Endothelial cell of umbilical vein (primary cell): Measurements from ENCODE around the gene TSACC. TPM values are rescaled to one million over a fixed set of nuclear protein-coding genes. Genes with fewer than 3 reads are reported as not detected.

Source experiments
- BruUV-seq: library from RNA; stranded (reverse); fragments of 400-500 nt; replicated peaks from 2 replicates; lab custom pipeline; 2021; lab: Mats Ljungman, UMichigan
- CTCF ChIA-PET: fragments of 300-600, 350-600 bp; sonication (Branson Sonifier 250); formaldehyde crosslinking; loops from one replicate; lab custom pipeline; 2021; ENCODE audit warnings: antibody characterized with exemption, inconsistent platforms; lab: Charles Lee
- POLR2A ChIA-PET: fragments of 300-600, 350-600 bp; sonication (Branson Sonifier 250); formaldehyde crosslinking; loops from one replicate; lab custom pipeline; 2021; ENCODE audit warnings: antibody characterized with exemption, inconsistent platforms; lab: Charles Lee
- DNase-seq: peaks from one replicate; pipeline ENCODE4 v3.0.0-alpha.2; 2011; ENCODE audit warnings: low read depth, low spot score
- FAIRE-seq: peaks from 2 replicates; lab custom pipeline; 2011; peaks lifted over from hg19 to GRCh38; lab: Jason Lieb, UNC
- H2AFZ ChIP-seq: 2 replicates; pipeline ENCODE4 v1.6.0; 2012; ENCODE audit warnings: low read depth, low read length, control low read depth, inconsistent platforms
- H3K27ac ChIP-seq: 2 replicates; pipeline ENCODE4 v1.5.1; 2011; ENCODE audit warnings: low read depth, mild to moderate bottlenecking, control low read depth, low read length, moderate library complexity; ENCODE audit not compliant: insufficient read depth
- H3K27me3 ChIP-seq, 2 experiments: 2 replicates each; pipeline versions ENCODE4 v1.6.0 to v1.6.1; 2011; ENCODE audit warnings: low read length in 2 of 2, mixed read lengths in 1 of 2; ENCODE audit not compliant: control insufficient read depth in 2 of 2, insufficient read depth in 2 of 2
- H3K36me3 ChIP-seq, 2 experiments: 2 replicates in 1 of 2; 3 replicates in 1 of 2; pipeline ENCODE4 v1.5.1; 2011; ENCODE audit warnings: low read length in 2 of 2, mild to moderate bottlenecking in 1 of 2, moderate library complexity in 1 of 2; ENCODE audit not compliant: control insufficient read depth in 2 of 2, insufficient read depth in 2 of 2; ENCODE audit errors: extremely low read depth in 1 of 2
- H3K4me1 ChIP-seq: 3 replicates; pipeline ENCODE4 v1.5.1; 2011; ENCODE audit warnings: mild to moderate bottlenecking, low read length; ENCODE audit not compliant: control insufficient read depth, insufficient read depth; ENCODE audit errors: extremely low read depth
- H3K4me2 ChIP-seq: 2 replicates; pipeline ENCODE4 v1.6.1; 2011; ENCODE audit warnings: low read length, control low read depth, mixed read lengths; ENCODE audit not compliant: insufficient read depth
- H3K4me3 ChIP-seq, 3 experiments: fragments of 200-600 bp in 1 of 3; sonication (generic), shearing (Covaris generic) in 1 of 3; replicated peaks in 1 of 3; 2 replicates each; pipeline ENCODE4 v1.5.1; 2011 to 2016; ENCODE audit warnings: control low read depth in 3 of 3, low read length in 3 of 3, mild to moderate bottlenecking in 2 of 3, inconsistent platforms in 1 of 3, low read depth in 1 of 3, moderate library complexity in 1 of 3; ENCODE audit not compliant: insufficient read depth in 1 of 3
- H3K79me2 ChIP-seq: 2 replicates; pipeline ENCODE4 v1.6.0; 2012; ENCODE audit warnings: low read length, inconsistent platforms; ENCODE audit not compliant: control insufficient read depth, insufficient read depth
- H3K9ac ChIP-seq: replicated peaks from 2 replicates; pipeline ENCODE3; 2011; ENCODE audit warnings: low read length, control low read depth; ENCODE audit not compliant: insufficient read depth; ENCODE audit errors: extremely low read depth
- H3K9me1 ChIP-seq: replicated peaks from 3 replicates; pipeline ENCODE4 v1.6.0; 2011; ENCODE audit warnings: mild to moderate bottlenecking, low read length; ENCODE audit not compliant: control insufficient read depth, insufficient read depth; ENCODE audit errors: extremely low read depth
- H3K9me3 ChIP-seq: replicated peaks from 2 replicates; pipeline ENCODE4 v1.5.1; 2012; ENCODE audit warnings: low read length, inconsistent platforms; ENCODE audit not compliant: control insufficient read depth, insufficient read depth
- H4K20me1 ChIP-seq: replicated peaks from 2 replicates; pipeline ENCODE3; 2011; ENCODE audit warnings: mild to moderate bottlenecking, low read length; ENCODE audit not compliant: control insufficient read depth, insufficient read depth; ENCODE audit errors: extremely low read depth
- CTCF ChIP-seq, 2 donors: IDR thresholded peaks; 1 replicate in 1 of 2; 2 replicates in 1 of 2; pipeline ENCODE4 v1.5.1; 2011; ENCODE audit warnings: low read length in 2 of 2, mild to moderate bottlenecking in 2 of 2, moderate library complexity in 2 of 2, control low read depth in 1 of 2, inconsistent platforms in 1 of 2, low read depth in 1 of 2; ENCODE audit not compliant: insufficient read depth in 1 of 2; ENCODE audit errors: extremely low read depth in 1 of 2
- EZH2 ChIP-seq: IDR thresholded peaks from 2 replicates; pipeline ENCODE4 v1.6.1; 2012; ENCODE audit warnings: borderline replicate concordance, low read depth, mild to moderate bottlenecking, moderate library complexity, low read length, inconsistent platforms; ENCODE audit not compliant: severe bottlenecking
- FOS ChIP-seq: IDR thresholded peaks from 2 replicates; pipeline ENCODE4 v1.6.1; 2011; ENCODE audit warnings: mild to moderate bottlenecking, low read length, moderate library complexity, borderline replicate concordance; ENCODE audit not compliant: insufficient read depth
- GATA2 ChIP-seq: IDR thresholded peaks from 2 replicates; pipeline ENCODE4 v1.7.0; 2011; ENCODE audit warnings: low read depth, mild to moderate bottlenecking, moderate library complexity, mixed read lengths, low read length; ENCODE audit not compliant: insufficient read length, insufficient read depth
- JUN ChIP-seq: IDR thresholded peaks from 2 replicates; pipeline ENCODE4 v1.6.1; 2011; ENCODE audit warnings: borderline replicate concordance, low read depth; ENCODE audit not compliant: insufficient read length, insufficient read depth
- MYC ChIP-seq: IDR thresholded peaks from one replicate; pipeline ENCODE4 v1.6.1; 2011; ENCODE audit warnings: mild to moderate bottlenecking, low read depth, low read length
- POLR2A ChIP-seq: IDR thresholded peaks from 2 replicates; pipeline ENCODE4 v1.6.1; 2012; ENCODE audit warnings: low read depth, mild to moderate bottlenecking, control low read depth, low read length
- POLR2AphosphoS5 ChIP-seq: IDR thresholded peaks from 2 replicates; pipeline ENCODE4 v1.6.1; 2012; ENCODE audit warnings: low read depth, mild to moderate bottlenecking, control low read depth, low read length, moderate library complexity; ENCODE audit not compliant: insufficient read depth
- dilution Hi-C: fragments of 300-500 bp; cut with MboI; formaldehyde crosslinking; loops from one replicate; pipeline ENCODE4 v1.15.0; 2019; ENCODE audit warnings: low sequenced_read_pairs; ENCODE audit not compliant: extremely low pct_ligation_motif_present
- intact Hi-C: fragments of 100-400 bp; cut with micrococcal nuclease; formaldehyde crosslinking; loops from one replicate; pipeline ENCODE4 v1.10.0; 2022
- polyA plus RNA-seq, 4 experiments: library from polyadenylated mRNA; depleted of rRNA in 3 of 4; stranded (reverse) in 3 of 4; unstranded in 1 of 4; fragments of >200 nt; gene quantifications; 2 replicates each; pipeline versions ENCODE4 v1.2.1 to v1.2.3, GENCODE V29; 2011 to 2012; ENCODE audit warnings: missing spikeins in 1 of 4
- total RNA-seq: library from RNA; stranded (reverse); gene quantifications from 2 replicates; pipeline ENCODE4 v1.2.3, GENCODE V29; 2021
- TF ChIP-seq, protein P1 (sequence below): IDR thresholded peaks from 2 replicates; pipeline ENCODE4 v1.6.1; 2011; ENCODE audit not compliant: insufficient read depth, insufficient read length

Gene TSACC
- total and polyA plus RNA-seq, 2 donors (not counting 3 experiments of a cell fraction or from before 2014, with no cell fraction given), result 0.69 to 0.94 TPM

DNA sequence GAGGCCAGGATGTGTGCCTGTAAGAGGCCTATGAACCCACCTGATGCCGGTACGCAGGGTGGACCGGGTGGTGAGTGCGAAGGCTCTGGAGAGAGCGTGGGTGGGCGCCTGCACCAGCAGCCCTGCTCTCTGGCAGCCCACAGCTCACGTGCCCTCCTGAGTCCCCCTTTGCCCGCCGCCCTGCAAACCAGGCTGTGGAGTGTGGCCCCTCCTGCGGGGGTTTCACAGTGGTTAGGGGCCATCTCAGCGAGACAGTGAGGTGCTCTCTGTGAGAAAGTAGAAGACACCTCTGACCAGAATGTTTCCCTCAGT, 53.0 kb downstream of the TSACC start:
- no peak overlapping the region for H3K9ac ChIP-seq
- H3K79me2 ChIP-seq, result no peaks in the 10 kb centered on the region
- no TSS peak for BruUV-seq
- CTCF ChIA-PET, result interaction anchor here (3.2 kb wide), 1 partner anchor 55 kb away, joined by 39 read pairs; no protein-coding TSS in a partner anchor
- peaks cover 26 to 36% of the 10 kb centered on the region in 2 experiments for H3K27me3 ChIP-seq
- no peak overlapping the region for H3K4me2 ChIP-seq
- H2AFZ ChIP-seq, result no peak overlapping the region
- no peaks in the 10 kb centered on the region for H3K36me3 ChIP-seq
- POLR2A ChIA-PET, result no interaction called here
- intact Hi-C loops (no loop called here), dilution Hi-C loops (no loop called here)
- H3K4me3 ChIP-seq, result no peak overlapping the region
- no peak overlapping the region for H3K27ac ChIP-seq
- no peaks in the 10 kb centered on the region for H3K9me3 ChIP-seq
- DNase-seq, result no peak
- no peaks in the 10 kb centered on the region for H3K9me1 ChIP-seq
- TF ChIP-seq MYC (no peak), FOS (no peak)
- TF ChIP-seq, protein P1, sequence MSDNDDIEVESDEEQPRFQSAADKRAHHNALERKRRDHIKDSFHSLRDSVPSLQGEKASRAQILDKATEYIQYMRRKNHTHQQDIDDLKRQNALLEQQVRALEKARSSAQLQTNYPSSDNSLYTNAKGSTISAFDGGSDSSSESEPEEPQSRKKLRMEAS, result no peak
- H3K4me1 ChIP-seq, result no peaks in the 10 kb centered on the region
- FAIRE-seq, result no peak
- no peaks in the 10 kb centered on the region for H4K20me1 ChIP-seq

GRCh38 chr1:156391701-156392100, 53.4 kb downstream of the TSACC start:
- Histone ChIP-seq H3K27me3 (peaks cover 26 to 36% of the 10 kb centered on the region in 2 experiments), H3K9me3 (no peaks in the 10 kb centered on the region), H3K4me1 (no peaks in the 10 kb centered on the region), H4K20me1 (no peaks in the 10 kb centered on the region), H2AFZ (no peak overlapping the region), H3K9ac (no peak overlapping the region), H3K4me3 (no peak overlapping the region), H3K4me2 (no peak overlapping the region), H3K79me2 (no peaks in the 10 kb centered on the region), H3K27ac (no peak overlapping the region), H3K9me1 (no peaks in the 10 kb centered on the region), H3K36me3 (no peaks in the 10 kb centered on the region)
- no TSS peak for BruUV-seq
- no peak for DNase-seq
- ChIA-PET POLR2A (no interaction called here), CTCF (interaction anchor here (1.1 kb wide), 1 partner anchor 54 kb away, joined by 5 read pairs; no protein-coding TSS in a partner anchor)
- intact Hi-C loops (no loop called here), dilution Hi-C loops (no loop called here)
- TF ChIP-seq POLR2A, result no peak
- TF ChIP-seq, protein P1, result no peak
- TF ChIP-seq EZH2, result no peak
- TF ChIP-seq POLR2AphosphoS5, result no peak
- TF ChIP-seq JUN, result no peak
- TF ChIP-seq GATA2, result no peak
- TF ChIP-seq CTCF (IDR thresholded peaks at IDR 0.05; ENCODE audit: extremely low read depth in 1 of 2, insufficient read depth in 1 of 2, low read depth in 1 of 2, low read length in 2 of 2), result no peak
- TF ChIP-seq FOS, result no peak
- no peak for TF ChIP-seq MYC
- FAIRE-seq, result no peak
